MV-4-11 (cell line): ENCODE data around the gene ARL3.
"Not testable (repeated sequence)": the region's sequence is repeated elsewhere in the genome, so short reads cannot be mapped to it uniquely, and the experiment has no call there.

Source experiments
- DNase-seq: peaks from one replicate; lab custom pipeline; 2025; lab: John Stamatoyannopoulos, UW

ARL3 gene

DNA sequence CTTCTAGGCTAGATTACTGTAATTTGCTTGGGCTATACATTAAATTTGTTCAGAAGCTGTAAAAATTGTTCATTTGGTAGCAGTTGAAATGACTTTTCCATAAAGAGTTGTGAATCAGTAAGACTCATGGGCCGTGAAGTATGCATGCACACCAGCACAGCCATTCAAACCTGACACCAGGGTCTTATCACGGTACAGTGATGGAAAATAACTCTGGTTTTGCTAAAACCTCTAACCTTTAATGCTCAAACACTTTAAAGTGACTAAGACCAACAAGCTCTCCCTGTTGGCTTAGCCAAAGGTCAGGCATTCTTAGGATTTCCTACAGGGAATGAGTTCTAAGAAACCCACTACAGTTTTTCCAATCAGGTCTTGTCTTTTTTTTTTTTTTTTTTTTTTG is 11.5 kb downstream of the ARL3 start:
- DNase-seq: no peak

DNA sequence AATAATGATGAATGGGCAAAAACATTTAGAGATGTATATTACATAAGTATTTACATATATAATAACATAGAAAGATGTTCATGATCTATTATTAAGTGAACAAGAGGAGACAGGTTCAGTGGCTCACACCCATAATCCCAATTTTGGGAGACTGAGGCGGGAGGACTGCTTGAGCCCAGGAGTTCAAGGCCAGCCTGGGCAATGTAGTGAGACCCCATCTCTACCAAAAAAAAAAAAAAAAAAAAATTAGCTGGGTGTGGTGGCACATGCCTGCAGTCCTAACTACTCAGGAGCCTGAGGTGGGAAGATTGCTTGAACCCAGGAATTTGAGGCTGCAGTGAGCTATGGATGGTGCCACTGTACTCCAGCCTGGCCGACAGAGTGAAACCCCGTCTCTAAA is 12.4 kb downstream of the ARL3 start:
- no peak for DNase-seq

DNA sequence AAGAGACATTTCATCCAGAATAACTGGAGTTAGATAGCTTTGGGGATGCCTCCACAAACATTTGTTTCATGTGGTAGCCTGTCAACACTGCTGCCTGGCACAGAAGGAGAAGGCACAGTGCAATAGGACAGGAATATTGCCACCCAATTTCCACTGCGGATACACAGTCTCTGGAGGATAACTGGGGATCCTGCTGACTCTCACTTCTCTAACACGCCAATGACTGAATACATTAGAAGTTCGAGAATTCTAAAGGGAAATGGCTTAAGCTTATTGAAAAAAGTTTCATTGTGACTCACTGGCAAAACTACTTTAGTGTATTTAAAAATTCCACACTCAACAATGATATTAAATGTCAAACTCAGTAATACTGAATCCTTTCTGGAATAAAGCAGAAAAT is 12.9 kb downstream of the ARL3 start:
- peak; percentile 82 for DNase-seq

DNA sequence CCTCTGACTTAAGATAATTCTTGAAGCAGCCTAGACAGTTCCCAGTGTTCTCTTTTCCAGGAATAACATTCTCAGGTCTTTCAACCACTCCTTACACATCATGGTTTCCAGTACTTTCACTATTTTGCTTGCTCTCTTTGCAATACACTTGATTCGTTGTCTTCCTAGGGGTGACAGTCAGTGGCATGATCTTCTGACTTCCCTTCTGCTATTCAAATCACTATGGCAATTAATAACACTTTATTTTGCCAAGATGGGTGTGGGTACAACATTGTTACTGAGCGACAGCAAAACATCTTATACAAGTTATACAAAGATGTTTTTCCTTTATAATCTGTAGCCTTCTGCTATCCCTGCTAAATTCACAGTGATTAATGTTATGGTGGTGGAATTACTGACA is 15.3 kb downstream of the ARL3 start:
- DNase-seq: no peak

DNA sequence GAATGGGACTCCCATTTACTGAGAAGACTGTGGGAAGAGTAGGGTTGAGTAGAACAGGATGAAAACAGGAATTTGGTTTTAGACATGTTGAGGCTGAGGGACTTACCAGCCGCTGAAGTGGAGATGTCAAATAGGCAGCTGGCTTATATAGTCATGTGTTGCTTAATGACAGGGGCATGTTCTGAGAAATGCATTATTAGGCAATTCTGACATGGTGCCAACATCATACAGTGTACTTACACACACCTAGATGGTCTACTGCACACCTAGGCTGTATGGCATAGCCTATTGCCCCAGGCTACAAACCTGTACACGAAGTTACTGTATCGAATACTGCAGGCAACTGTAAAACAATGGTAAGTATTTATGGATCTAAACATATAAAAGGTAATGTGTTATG is 17.5 kb downstream of the ARL3 start:
- DNase-seq: no peak

DNA sequence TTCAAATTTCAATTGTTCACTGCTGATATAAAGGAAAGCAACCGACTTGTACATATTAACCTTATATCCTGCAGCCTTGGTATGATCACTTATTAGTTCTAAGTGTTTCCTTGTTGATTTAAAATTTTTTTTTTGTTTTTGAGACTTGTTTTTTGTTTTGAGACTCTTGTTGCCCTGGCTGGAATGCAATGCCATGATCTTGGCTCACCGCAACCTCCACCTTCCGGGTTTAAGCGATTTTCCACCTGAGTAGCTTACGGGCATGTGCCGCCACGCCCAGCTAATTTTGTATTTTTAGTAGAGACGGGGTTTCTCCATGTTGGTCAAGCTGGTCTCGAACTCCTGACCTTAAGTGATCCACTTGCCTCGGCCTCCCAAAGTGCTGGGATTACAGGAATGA is 18.8 kb downstream of the ARL3 start:
- not testable (repeated sequence) for DNase-seq

DNA sequence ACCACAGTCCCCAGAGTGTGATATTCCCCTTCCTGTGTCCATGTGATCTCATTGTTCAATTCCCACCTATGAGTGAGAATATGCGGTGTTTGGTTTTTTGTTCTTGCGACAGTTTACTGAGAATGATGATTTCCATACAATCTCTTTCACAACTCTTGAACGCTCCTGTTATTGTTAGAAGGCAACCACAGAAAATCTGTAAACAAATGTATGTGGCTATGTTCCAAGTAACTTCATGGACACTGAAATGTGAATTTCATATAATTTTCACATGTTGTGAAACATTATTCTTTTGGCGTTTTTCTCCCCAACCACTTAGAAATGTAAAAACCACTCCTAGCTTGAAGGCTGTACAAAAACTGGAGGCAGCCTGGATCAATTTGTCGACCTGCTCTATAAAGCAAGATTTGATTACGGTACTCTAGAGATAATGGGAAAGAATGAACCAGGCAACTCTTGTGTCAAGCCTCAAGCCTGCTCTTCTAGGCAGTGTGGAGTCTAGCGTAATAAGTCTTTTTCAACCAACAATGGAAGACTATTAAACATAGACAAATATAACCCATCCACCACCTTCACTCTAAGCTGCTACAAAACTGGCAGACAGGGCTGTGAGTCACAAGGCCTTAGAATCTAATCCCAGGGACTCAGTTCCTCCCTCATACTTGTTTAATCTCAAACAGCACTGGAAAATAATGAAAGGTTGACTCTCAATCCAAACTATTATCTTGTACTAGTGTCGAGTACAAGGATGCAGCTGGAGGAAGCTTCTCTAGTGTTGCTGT is 22.7 kb downstream of the ARL3 start:
- peak; percentile 24 for DNase-seq

DNA sequence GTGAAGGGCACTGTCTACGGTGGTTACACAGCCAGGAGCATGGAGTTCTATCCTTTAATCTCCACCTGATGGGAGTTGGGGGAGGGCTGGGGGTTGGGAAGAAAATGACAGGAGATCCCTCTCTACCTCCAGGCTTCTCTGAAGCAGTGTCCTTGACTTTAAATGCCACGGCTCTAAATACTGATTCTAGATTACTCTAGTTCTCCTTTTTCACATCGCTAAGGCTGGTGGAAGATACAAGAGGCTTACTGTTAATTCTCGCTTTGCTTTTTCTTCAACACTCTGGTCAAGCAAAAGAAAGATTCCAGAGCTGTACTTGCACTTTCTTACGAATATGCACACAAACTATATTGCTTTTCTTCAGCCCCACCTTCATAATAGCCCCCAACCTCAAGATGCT is 30.5 kb downstream of the ARL3 start:
- peak; percentile 39 for DNase-seq

DNA sequence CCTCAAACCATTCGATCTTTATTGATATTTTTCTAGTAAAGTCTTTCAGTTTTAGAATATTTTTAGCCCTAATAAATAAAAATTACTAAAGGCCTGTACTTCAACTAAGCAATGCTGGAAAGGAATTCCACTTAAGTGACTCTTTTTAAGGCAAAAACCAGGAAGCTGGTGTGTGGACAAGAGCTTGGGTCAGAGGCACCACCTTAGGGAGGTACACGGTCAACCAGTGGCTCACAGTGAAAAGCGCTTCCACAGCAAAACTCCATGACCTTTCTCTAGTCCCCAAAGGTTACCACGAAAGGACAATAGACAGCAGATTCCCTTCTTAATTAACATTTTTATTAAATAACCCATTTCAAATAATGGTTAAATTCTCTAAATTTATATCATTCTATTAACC is 31.2 kb downstream of the ARL3 start:
- DNase-seq: no peak

DNA sequence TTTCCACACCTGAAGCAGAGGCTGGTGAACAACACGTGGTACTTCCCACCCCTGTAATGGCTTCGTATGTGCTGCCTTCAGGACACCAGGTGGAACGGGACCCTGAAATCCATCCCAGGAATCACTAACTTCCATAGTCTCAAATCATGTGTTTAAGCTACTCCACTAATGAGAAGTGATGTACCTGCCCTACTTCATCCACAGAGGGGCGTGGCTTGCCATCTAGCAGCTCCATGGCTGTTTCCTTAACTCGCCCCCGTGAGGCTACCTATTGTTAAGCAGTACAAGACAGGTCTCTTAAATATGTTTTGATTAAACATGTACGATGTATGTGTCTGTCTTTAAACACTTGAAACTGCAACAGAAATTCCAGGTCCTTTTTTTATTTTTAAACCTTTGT is 31.8 kb downstream of the ARL3 start:
- DNase-seq: no peak

DNA sequence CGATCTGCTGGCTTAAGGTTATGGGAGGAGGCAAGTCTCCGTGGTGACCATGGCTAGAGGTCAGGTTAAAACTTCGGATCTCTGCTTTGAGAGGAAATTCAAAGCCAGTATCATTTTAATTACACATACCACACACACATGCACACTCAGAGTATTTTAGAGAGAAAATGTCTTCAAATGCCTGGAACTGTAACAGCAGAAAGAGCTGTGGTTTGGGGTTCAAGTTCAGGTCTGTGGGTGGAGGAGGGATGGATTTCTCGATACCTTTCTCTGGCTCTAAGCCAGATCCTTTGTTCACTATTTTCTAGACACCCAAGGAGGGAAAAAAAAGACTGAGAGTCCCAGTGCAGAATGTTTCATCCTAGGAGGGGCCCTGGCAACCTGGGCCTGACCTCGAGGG is 32.5 kb downstream of the ARL3 start:
- no peak for DNase-seq

DNA sequence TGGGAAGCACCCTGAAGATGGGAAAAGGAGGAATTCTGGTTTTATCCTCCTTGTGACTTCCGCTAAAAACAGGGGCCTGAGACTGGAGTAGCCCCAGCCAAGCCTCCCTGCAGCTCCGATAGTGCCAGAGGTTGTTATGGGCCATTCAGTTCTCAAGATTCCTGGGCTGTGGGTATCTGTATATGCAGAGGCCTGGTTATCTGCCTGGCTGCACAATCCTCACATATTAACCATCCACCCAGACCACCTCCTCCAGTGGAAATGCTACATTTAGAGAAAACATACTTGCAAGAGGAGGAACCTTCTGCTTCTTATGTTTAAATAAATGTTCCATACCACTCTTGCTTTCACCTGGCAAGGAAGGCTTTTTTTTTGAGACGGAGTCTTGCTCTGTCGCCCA is 34.6 kb downstream of the ARL3 start:
- no peak for DNase-seq

DNA sequence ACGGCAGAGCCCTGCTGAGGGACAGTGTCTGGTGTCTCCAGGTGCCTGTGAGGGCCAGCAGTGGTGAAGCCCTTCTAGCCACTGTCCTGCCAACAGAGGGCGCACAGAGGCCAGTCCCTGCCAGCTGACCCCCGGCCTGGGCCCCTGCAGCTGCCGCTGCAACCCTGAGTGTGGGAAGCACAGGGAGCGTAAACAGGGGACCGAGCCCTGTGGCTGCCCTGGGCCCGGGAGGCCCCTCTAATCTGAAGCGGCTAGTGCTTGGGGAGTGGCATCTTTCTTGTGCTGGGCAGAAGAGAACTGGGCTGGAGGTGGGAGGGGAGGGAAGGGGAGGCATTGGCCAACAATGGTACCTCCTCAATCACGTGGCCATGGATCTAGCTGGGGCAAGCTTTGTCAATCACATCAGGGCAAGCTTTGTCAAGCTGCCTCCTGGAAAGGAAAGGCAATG is 35.3 kb downstream of the ARL3 start:
- peak; percentile 49 for DNase-seq

DNA sequence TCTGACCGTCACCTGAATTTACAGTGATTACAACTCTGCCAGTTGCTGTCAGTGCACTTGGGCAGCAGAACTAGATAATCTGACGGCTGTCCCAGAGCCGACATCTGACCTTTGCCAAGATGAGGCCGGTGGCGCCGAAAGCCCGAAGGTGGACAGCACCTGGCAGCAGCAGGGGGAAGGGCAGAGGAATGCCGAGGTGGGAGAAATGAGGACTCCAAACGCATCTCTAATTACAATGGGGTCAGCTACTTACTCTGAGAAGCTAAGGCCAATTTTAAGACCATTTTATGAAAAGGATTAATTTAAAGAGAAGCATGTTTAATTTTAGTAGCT is 36.2 kb downstream of the ARL3 start:
- no peak for DNase-seq

DNA sequence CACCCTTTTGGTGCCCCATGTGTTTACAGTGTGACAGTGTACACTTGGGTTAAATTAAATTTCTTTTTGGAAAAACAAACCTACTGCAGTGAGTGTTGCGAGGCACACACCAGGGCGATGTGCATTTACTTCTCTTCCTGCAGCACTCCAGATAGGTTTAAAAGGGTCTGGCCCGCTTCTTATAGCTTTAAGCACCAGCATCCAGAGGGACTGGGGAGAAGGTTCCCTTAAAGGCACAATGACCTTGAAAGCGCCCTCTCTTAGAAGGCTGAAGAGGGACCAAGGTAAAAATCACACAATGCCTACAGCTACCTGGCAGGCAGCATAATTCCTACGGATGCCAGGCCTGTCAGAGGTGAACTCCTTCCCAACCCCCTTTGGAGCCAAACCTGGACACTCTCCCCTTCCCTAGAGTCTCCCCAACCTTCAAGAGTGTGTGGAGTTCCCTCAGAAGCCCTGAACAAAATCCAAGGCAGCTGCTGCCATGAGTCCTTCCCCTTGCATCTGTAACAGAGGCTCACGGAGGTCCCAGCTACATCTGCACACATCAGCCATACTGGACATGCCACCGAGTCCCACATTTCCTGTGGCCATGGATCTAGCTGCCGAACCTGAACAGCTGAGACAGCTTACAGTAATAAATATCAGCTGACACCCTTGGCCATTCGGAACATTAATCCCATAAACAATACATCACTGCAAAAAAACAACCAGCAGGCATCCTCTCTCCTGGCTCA is 36.7 kb downstream of the ARL3 start:
- DNase-seq: no peak

DNA sequence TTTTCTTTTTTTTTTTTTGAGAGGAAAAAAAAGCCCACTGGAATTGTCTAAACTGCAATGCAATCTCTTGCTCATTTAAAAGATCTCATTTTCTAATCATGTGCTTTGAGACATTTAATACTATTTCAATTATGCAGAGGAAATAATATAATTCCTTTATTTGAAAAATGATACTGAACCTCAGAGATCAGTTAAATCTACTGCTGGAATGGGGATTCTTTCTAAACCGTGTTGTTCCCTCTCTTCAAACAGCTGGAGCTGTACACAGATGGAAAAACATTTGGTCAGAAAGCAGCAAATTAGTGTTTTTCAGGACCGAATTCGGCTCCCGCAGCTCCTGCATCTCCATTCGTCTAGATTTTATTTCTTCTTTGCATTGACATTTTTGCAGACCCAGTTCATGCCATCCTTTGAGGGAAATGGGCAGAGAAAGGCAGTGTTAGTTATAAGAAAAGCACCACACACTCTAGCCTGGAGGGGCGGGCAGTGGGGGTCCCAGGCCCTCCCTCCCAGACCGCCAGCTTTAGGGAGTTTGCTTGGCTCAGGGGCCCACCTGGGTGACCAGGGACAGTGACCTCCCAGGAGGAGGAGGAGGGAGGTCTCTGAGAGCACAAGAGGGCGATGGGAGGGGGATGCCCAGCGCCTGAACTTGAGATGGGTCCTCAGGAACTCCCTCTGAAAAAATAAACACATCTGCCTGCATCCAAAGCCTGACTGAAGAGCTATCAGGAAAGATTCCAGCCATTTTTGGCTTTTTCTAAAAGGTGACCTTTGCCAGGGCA is 37.5 kb downstream of the ARL3 start:
- DNase-seq: no peak

DNA sequence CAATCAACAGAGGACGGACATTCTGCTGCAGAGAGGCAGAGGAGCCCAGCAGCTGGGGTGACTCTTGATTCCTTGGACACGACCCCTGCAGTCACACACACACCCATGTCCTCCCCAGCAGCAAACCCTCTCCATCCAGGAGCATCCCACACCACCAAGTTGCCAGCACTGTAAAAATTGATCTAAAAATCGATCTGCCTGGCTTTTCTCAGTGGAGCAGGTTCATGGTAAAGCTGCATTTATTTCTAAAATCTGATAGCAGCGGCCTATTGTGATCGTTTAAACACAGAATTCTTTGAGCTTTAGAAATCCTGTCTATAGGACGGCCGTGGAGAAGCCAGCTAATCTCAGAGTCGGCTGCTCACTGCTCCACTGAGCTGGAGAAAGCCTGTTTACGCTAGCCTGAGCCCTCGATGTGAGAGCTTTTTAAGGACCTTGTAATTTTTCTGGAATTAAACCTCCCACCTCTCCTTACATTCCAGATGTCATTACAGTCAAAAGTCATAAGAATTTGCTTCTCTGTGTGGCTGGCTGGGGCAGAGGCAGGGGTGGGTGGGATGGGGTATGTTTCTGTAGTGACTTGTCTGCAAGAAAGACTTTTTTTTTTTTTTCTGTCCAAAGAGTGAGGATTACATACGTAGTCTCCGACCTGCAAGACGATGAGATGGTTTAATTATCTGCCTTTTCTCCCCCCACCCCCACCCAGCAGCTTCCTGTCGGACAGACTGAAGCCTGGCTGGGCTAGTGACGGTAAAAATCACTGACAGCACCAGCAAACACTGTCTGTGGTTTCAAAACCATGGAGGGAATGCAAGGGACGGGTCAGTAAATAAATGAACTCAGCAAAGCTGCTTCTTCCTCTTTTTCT is 38.3 kb downstream of the ARL3 start:
- peak; percentile 86 for DNase-seq

DNA sequence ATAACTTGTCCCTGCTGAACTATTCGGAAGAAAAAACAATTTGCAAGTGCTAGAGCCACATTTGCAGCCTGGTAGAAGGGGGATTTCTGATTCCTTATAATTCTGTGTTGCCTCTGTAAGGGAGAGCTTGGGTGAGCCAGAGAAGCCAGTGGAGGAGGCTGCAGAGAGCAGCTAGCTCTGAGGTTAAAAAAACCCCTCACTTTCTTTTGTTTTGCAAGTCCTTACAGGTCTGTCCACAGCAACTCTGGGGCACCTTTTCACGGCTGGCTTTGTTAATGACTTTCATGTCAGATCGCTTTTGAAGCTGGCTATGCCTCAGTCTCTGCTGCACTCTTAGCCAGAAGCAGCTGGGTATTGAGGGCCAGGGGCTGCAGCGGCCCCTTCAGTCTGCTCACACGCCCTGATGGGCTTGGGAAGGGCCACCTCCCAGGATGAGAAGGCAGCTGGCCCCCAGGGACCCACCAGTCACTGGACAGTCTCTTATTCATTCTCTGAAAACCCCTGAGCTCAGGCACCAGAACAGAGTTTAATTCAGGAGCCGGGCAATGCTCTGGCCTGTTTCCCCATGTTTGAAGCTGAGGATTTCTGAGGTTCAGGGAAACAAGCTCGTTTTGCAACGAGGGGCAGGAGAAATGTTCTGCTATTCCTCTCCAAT is 39.1 kb downstream of the ARL3 start:
- no peak for DNase-seq

DNA sequence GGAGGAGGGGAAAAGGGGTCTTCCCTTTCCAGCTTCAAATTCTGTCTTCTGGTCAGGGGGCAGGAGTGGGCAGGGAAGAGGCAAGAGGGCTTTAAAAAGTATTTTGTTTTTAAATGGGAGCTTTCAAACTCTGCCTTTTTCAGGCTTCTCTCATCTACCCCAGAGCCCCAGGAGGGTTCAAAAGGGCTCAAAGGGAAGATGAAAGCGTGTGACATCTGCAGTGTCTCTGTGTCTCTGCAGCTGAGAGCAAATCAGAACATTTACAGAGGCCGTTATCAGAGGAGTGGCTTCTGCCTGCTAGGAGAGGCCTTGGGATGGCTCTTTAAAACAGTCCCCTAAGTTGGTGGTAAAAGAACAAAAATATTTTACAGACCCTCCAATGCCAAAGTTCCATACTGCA is 39.6 kb downstream of the ARL3 start:
- DNase-seq: no peak

DNA sequence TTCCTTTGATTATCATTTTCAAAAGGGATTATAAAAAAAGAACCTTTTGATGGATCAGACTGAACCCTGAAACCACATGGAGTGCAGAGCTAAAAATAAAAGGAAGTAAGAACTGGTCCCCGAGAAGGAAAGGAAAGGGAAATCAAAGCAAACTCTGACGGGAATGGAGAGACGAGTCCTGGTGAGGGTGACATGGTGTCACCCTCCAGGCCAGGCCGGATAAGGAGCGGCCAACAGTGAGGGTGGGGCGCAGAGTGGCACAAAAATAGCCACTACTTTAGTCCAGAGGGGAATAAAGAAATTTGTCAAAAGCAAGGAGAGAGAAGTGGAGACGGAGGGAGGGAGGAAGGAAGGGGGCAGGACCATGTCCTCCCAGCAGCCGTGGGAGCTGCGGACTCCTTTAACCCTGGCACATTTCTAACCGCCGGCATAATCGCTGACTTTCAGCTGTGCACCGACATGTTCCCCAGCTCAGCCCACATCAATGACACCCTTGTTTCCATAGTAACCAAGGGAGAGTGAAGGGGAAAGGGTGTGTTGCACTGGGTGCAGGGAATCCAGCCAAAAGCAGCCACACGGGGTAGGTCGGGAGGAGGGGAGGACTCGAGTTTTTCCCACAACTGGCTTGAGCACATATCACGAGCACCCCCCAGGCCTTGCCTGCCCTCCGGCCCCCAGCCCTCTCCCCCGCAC is 40.2 kb downstream of the ARL3 start:
- DNase-seq: peak; percentile 74
